ENCODE data around the gene ADAMTS19.
A peak's percentile ranks its signal among the peaks of the same experiment; 100 is the strongest.
"Not testable (repeated sequence)": the region's sequence is repeated elsewhere in the genome, so short reads cannot be mapped to it uniquely, and the experiment has no call there.

The ADAMTS19 gene

DNA sequence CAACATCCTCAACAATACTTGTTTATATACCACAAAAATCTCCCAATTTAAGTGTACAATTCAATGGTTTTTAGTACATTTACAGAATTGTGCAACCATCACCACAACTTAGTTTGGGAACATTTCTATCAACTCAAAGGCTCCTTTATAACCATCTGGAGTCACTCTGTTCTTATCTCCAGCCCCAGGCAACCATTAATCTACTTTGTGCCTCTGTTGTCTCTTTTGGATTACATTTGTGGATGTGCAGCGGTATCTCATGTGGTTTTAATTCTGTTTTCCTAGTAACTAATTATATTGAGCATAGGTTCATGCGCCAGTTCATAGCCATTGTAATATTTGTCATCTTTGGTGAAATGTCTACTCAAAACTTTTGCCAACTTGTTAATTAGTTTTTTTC, 14.4 kb downstream of the ADAMTS19 start:
- DNase-seq: peak; percentile 2

DNA sequence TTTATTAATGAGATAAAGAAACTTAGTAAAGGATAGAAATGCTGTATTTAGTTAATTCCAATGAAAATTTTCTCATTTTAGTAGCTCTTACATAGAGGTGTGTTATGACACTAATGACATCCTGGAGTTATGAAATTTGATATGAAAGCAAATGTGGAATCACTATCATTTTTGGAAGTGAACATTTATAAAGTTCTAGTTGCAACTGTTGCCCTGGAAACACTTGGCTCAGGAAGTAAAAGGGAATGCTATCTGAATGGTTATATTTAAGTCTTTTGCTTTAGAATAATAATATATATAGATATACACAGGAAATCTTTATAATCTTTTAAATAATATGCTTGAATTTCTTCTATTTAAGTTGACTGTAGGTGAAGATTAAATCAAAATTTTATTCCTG, 16.7 kb downstream of the ADAMTS19 start:
- DNase-seq: no peak

DNA sequence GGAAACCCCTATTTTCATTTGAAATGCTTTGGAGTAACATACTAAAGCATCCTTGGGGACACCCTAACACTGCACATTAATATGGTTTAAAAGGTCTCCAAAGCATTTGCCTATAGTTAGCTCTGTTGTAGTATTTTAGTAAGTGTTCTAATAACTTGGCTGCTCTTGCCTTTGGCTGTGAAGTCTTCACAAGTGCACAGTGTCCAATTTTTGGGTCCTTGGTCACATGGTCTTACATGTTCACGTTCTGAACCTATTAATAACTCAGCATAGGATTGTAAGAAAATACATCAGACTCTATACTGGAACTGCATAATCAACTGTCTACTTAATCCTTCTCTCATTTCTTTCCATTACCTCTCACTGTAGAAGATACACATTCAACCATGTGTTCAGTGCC, 17.4 kb downstream of the ADAMTS19 start:
- no peak for DNase-seq

DNA sequence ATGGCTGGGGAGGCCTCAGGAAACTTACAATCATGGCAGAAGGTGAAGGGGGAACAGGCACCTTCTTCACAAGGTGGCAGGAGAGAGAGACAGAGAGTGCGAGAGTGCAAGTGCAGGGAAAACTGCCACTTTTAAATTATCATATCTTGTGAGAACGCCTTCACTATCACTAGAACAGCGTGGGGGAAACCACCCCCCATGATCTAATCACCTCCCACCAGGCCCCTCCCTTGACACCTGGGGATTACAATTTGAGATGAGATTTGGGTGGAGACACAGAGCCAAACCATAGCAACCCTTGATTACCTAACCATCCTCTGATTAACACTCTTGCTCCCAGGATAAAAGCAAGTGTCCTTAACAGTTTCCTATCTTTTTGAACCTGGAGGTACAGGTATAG, 21.1 kb downstream of the ADAMTS19 start:
- no peak for DNase-seq

DNA sequence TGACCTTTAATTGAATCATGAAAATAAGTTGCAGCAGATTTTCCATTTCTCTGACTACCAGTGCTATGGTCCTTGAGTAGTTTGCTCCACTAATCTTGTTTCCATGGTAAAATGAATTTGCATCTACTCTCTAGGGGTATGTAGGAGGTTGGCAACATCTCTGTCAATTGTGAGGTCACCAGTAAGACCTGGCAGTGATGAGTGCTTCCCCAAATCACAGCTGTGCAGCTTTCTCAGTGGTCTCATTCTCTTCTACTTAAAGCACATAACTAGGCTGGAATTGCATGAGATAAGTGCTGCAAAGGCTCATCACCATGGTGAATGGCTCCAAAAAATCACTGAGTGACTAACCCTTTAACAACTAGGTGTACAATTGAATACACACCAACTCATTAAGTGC, 36.3 kb downstream of the ADAMTS19 start:
- DNase-seq: no peak

DNA sequence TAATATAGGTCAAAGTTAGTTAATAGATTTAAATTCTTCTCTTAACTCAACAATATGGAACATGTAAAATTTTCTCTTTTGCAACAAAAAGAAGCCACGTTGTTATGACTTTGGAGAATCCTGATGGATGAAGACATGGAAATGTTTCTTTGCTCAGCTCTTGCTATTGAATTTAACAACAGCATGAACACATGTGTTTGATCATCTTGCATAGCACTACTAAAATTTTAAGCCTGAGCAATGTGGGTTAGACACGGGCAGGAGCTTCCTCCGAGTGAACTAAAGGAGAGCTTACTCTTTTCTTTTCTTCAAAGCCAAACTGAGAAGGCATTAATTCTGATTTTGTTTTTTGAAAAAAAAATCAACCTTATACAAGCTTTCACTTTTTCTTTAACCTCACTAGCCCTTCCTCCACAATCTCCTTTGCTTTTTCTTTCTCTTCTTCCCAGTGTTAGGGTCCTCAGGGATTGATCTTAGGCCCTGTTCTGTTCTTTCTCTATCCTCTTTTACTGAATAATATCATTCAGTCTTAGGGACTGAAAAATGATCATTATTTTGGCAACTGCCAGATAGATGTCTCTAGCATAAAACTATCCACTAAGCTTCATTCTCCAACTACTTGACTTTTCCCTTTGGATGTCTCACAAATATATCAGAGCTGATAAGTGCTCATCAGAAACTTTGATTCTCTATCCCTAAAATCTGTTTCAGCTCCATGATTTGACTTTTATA, 36.9 kb downstream of the ADAMTS19 start:
- DNase-seq: no peak

DNA sequence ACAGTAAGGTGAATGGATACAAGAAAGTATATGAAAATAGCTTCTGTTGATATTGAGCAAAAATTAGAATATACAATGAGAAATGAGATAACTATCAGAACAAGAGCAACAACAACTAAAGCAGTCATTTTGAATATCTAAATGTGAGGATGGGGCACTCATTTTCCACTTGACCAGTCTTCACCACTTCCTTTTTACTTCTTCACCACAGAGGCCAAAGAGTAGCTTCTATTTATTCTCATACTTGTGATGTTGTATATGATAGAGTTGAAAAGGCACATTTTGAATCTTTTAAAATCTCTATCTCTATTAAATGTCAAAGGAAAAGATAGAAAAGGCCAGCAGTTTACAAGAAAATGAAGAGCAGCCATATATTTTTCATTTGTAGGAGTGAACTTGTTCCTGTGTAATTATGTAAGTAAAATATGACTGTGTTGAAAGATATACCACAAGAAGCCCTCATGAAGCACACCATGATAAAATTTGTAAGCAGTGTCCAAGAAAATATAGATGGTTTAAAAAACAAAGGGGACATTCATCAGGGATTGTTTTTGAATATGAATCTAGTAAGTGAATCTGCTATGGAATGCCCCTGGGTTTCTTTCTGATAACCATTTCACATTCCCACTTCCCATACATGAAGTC, 39.2 kb downstream of the ADAMTS19 start:
- DNase-seq: no peak

DNA sequence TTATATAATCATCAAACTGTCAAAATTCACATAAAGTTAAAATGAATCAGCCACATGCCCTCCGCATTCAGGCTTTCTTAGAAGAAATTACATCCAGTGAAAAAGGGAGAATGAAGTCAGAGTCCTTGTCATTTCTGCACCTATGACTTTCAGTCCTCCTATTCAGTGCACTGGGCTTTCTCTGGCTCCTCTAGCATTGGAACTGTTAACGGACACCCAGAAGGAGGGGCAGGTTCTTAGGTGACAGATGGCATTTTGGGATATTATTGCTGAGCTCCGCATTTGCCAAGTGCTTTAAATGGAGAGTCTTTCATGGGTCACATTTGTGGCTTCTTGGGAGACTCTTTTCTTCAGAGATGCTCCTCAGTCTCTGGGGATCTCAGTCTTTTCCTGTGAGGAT, 40.0 kb downstream of the ADAMTS19 start:
- DNase-seq: no peak

DNA sequence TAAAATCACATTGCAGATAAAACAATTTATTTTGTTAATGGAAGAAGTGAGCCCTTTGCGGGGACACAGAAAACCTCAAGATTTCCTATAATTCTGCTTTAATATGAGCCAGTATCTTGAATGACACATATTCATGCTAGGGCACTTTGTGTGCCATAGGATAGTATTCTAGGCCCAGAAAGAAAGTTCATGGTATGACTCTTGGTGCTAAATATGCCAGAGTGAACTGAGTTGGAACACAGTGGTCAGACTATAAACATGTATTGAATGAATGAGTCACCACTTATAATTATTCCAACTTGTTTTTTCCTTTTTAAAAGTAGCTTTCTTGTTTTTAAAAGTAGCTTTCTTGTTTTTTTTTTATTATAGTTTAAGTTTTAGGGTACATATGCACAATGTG, 46.0 kb downstream of the ADAMTS19 start:
- peak; percentile 65 for DNase-seq

DNA sequence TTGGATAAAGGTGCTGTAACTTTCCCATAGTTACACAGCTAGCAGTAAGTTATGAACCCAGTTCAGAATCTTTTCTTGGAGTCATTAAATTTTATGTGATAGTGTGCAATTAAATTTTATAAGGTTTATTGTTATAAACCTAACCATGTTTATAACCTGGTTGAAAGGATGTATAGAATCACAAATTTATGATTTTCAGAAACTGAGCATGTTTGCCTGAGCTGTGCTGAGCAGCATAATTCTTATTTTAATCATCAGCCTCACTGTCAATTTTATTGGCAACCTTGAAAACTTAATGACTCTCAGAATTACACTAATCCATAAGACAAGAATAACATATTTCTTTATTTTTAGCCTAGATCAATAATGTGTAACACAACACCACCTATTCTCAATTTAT, 46.9 kb downstream of the ADAMTS19 start:
- no peak for DNase-seq

DNA sequence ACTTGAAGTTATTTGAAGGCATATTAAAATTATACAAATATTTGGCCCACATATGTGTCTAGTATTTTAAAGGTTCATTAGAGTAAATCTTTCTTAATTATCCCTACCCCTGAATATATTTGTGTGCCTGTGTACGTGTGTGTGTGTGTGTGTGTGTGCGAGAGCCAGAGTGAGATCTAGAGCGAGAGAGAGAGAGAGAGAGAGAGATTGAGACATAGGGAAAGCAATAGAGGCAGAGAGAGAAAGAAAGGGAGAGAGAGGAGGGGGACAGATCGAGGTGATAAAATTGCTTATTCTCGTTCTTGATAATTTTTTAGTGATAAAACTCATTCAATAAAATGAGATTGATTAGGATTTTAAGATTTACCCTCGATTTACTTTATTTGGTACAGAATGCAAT, 47.4 kb downstream of the ADAMTS19 start:
- DNase-seq: no peak

DNA sequence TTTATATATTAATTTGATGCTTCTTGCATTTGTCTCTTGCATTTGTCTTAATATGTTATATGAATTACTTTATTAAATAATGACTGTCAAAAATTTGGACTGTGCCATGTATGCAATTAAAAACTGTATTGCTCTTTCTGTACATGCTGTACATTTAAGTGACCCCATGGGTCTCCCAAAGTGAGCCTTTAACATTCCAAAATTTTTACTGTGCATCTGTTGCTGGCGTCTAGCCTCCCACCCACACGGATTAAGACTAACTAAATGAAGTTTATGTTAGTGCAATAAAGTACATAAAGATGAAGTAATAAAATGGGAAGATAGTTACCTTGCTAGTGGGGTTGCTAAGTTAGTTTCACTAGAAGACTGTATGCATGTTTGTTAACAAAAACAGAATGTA, 48.5 kb downstream of the ADAMTS19 start:
- no peak for DNase-seq

DNA sequence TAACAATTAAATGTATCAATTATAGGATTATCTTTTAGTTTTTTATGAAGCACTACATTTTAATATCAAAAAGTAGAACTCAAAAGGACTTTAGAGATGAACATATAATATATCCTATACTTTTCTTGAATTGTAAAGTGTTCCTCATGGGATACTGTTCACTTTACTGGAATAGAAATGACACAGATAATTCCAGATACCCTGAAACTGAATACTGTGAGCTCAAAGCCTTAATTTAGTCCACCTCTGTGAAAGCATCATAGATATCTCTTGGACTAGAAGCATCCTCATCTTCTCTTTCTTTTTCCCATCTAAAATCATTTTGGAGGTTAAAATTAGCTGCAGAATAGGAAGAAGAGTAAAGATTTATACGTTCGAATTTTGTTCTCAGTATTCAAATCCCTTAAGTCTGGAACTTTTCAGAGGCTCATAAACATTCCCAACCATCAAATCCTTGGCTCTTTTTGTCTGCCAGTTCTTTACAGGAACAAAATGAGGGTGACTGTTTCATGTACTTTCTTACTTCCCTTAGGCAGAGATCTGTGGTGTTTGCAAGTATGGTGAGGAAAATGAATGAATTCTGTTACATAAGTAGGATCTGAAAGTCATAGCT, 49.4 kb downstream of the ADAMTS19 start:
- no peak for DNase-seq

DNA sequence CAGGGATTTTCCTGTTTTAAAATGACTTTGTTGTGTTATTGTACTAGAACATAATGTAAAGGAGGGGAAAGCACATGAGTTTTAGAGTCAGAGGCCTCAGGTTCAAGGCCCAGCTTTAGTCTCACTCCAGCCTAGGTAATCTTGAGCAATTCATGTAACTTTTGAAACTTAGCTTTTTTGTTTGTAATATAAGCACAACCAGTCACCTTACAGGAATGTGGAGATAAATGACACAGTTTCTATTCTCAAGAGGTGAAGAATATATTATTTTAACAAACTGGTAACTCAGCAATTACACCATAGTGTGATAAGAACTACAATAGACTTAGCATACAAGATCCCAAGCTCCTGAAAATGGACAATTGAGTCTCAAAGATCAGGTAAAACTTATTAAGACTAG, 51.2 kb downstream of the ADAMTS19 start:
- no peak for DNase-seq

DNA sequence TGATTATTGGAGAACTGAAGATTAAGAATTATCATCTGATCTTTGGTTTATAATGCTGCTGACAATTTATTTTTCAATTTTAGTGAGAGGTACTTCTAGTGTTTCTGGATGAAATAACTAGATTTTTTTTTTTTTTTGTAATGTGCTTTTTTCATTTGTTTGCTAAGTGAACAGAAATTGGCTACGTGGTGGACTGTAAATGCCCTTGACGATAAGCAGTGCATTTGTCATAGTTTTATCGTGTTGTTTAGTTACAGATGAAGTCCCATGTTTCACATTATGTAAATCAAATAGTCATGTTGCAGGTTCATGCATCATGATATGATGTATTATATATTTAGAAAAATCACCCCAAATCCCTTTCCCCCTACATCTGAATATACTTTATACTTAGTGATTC, 81.0 kb downstream of the ADAMTS19 start:
- DNase-seq: no peak

DNA sequence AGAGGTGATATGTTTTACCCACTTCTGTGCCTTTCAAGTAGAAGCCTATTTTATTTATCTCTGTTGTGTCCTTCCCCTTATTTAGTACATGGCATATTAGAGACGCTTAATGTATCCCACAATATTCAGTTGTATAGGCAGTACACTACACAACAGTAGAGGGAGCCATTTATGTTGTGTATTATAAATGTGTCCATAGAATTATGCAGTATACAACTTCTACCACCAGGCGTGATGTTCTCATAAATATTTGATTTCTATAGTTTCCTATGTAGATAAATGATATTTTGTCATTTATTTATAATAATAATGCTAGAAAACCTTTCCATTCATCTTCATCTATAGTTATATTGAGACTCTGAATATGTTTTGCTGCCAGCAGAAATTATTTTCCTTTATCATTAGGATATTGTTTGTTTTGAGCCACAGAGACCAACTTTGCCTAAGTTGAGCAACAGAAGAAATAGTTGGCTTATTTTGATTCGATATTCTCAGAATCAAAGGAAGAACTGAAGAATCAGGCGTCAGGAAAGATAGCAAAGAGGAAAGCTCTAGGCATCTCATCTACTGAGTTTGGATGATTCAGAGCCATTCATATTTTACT, 81.7 kb downstream of the ADAMTS19 start:
- DNase-seq: peak; percentile 44

DNA sequence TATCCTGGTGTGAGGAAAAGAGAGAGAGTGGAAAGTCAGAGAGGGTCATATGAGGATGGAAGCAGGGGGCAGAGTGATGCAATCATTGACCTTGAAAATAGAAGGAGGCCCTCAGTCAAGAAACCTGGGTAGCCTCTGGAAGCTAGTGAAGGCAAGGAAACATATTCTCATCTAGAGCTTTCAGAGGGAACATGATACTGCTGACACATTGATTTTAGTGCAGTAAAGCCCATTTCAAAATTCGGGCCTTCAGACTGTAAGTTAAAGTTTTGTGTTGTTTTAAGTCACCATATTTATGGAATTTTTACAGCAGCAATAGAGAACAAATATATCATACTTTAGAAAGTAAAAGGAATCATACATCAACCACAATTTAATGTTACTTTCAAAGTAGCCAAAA, 87.0 kb downstream of the ADAMTS19 start:
- DNase-seq: no peak

DNA sequence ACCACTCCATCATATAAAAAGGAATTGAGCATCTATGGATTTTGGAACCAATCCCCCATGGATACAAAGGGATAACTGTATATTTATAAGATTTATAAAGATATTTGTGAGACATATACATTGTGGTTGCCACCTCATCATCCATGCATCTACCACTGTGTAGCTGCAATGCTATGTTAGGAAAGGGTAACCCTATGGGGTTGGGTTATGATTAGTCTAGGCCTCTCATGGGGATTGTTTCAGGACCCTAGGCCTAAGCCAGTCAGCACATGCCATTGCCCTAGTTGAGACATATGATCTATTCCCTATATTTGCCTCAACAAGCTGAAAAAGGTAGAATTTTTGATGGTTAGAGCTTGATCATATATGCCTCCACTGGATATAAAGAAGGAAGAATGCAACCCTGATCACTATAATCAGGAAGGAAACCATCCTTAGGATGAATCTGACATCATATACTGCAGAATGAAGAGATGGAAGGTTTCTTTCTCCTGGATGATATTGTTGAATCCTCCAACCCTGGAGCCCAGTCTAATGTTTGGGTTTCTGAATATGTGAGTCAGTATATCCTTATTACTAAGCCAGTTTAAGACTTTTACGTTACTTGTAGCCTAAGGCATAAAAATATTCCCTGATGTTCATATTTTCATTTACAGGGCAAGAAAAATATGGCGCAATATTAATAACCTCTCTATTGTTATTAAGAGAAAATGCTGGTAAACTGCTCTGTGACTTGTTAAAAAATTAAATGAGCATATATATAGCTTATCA, 94.2 kb downstream of the ADAMTS19 start:
- DNase-seq: peak; percentile 58

DNA sequence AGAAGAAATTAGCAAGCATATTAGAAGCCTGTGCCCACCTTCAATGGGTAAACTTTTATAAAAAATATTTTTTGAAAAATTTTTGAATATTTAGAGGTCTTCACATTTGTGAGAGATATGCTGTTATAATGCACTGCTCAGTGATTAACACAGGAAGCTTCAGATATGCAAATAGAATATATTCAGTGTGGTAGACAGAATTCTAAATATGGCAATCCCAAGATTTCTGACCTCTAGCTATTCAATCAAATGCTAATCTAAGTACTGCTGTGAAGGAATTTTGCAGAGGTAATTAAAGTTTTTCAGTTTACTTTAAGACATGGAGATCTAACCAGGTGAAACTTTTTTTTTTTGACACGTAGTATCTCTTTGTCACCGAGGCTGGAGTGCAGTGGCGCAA, 103.5 kb downstream of the ADAMTS19 start:
- no peak for DNase-seq

DNA sequence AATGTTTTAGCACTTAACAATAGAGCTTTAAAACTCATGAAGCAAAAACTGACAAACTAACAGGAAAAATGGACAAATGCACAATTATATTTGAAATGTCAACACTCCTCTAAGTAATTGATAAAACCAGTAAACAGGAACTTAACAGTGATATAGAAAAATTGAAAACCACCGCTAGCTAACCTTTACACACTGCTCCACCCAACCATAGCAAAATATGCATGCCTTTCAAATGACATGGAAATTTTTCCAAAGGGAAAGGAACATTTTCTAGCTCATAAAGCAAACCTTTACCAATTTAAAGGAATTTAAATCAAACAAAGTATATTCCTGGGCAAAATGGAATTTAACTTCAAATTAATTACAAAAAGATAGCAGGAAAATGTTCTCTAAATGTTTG, 109.2 kb downstream of the ADAMTS19 start:
- DNase-seq: no peak

DNA sequence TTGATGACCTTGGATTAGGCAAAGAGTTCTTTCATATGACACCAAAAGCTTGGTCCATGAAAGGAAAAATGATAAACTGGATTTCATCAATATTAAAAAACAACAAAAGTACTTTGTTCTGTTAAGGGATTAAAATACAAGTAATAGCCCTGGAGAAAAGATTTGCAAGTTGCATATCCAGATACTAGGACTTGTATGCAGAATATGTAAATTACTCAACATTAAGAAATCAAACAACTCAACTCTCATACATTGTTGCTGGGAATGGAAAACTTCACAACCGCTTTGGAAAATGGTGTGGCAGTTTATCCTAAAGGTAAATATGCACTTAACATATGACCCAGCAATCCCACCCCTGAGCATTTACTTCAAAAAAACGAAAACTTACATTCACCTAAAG, 112.0 kb downstream of the ADAMTS19 start:
- no peak for DNase-seq

DNA sequence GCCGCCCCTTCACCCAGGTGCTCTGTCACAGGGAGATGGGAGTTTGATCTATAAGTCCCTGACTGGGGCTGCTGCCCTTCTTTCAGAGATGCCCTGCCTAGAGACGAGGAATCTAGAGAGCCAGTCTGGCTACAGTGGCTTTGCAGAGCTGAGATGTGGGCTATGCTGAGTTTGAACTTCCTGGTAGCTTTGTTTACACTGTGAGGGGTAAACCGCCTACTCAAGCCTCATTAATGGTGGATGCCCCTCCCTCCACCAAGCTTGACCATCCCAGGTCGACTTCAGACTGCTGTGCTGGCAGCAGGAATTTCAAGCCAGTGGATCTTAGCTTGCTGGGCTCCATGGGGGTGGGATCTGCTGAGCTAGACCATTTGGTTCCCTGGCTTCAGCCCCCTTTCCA, 124.4 kb downstream of the ADAMTS19 start:
- DNase-seq: not testable (repeated sequence)

DNA sequence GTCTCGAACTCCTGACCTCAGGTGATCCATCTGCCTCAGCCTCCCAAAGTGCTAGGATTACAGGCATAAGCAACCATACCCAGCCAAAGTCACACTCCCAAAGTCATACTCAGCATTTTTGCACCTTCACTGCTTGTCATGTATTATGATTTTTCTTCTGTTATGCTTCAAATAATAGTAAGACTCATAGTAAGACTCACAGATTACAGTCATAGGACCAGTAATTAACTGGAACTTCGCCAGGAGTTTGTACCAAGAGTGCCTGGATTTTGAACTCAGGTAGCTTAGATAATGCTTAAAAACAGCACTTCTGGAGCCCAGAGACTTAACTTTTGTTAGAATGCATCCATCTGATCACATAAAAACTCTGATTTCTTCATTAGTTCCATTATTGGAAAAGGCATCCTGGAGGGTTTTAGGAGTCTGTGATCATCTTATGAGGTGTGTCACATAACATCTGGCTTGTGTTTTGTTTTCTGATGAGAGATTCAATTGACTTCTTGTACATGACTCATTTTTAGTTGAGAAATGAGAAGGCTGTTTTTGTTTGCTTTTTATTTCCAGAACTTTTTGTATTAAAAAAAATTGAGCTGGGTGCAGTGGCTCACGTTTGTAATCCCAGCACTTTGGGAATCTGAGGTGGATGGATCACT, 131.5 kb downstream of the ADAMTS19 start:
- DNase-seq: peak; percentile 1

Measured in fibroblast of skin of right quadriceps (primary cell).